Measurements from ENCODE around the gene NEK7.

Gene NEK7

DNA sequence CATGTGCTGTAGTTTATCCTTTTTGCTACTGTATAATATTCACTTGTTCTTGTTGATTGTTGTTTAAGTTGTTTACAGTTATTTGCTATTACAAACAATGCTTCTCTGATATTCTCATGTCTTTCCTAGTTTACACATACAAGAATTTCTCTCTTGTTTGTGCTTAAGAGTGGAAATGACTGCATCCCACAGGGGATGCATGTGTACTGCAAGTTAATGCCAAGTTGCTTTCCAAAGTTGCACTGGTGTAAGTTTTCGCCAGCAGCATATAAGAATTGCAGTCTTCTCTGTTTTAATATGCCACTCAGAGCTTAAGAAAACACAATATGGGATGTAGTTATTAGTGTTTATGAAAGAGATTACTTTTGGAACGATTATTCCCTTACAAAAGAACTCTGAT is 97.7 kb downstream of the NEK7 start:
- no peak for DNase-seq (ENCODE audit: low read depth in 2 of 2, low spot score in 1 of 2)

DNA sequence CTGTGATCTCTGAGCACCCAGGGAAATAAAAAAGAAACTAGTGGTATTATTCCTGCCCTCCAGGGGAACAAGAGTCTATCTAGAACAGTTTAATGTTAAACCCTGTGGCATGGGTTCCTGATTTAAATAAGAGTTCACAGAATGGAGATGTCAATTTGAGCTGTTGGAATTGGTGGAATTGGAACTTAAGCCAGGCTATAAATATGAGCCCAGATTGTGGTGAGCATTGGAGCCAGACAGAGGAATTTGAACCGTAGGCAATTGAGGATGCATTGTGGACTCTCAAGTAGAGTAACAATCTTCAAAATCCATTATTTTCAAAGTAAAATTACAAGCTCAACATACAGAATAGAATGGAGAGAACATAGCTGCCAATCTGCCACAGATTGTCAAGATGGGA is 98.2 kb downstream of the NEK7 start:
- no peak for DNase-seq (ENCODE audit: low read depth in 2 of 2, low spot score in 1 of 2)

DNA sequence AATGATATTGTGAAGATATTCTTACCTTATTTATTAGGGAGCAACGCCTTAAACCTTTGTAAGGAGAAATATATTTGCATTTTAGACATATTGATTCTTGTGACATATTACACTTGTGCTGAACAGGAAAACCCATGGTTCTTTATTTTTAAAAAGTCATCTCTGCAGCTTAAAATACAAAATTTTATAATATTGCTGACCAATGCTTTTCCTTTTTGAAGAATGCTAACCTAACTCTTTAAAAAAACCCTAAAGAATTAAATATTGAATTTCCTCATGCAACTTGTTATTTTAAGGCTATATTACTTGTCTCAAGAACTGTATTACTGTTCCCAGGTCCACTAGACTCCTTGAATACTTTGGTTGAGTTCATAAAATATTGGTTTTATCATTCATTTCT is 99.0 kb downstream of the NEK7 start:
- DNase-seq (ENCODE audit: low read depth in 2 of 2, low spot score in 1 of 2), result no peak

DNA sequence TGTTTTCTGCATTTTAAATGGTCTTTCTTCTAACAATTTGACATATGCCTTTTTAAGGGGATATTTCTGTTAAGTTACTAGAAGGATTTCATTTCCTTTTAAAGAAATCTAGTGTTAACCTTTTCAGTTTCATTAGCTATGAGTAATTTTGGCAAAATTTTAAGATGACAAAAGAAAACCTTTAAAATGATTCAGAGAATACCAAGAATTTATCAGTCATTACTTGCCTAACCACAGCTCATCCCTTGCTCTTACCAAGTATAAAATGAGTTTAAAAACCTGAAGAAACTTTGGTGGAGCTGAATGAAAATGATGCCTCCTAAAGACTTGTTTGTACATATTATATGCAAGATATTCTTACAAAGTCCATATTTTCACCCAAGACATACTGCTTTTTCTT is 101.7 kb downstream of the NEK7 start:
- DNase-seq (ENCODE audit: low read depth in 2 of 2, low spot score in 1 of 2), result no peak

DNA sequence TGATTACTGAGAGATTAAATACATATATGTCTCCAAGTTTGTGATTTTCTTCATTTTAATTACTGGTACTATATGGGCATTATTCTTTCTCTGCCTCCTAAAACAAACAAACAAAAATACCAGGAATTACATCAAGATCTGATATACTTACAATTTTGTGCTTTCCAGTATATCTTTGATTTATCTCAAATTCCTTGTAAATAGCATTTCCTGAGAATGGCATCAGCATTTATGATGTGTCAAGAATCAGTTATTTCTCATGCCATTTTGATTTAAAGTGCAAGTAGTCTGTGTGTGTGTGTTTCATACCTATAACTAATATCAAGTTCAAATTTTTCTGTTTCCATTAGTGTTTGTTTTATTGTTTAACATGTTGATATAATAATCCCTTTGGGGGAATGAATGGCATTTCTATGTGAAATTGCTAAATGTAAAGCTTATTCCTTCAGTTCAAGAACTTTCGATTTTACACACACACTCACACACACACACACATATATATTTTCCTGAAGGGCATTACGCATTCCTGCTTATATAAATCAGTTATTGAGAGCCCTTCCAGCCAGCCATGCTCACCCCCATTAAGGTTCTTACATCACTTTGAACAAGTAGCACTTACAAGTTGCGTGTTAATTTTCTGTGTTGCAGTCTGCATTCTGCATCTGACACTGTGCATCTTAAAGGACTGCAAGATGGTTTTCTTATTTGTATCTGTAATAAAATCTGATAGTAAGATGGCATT is 102.7 kb downstream of the NEK7 start:
- DNase-seq (ENCODE audit: low read depth in 2 of 2, low spot score in 1 of 2), result no peak

DNA sequence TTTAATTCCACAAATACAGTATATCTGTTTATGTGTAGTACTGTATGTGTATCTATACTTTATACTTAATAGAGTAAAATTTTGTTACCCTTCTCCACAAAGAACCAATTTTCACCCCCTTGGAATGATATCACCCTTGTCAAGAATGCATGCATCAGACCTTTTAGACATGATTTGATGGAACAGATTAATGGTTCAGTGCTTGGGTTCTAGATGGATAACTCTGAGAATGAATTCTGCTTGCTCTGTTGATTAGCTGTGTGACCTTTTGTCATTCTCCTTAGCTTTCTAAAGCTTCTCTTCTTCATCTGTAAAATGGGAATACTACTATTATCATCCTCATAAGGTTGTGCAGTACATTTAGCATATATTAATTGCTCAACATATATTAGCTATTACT is 105.1 kb downstream of the NEK7 start:
- DNase-seq (ENCODE audit: low read depth in 2 of 2, low spot score in 1 of 2), result no peak

DNA sequence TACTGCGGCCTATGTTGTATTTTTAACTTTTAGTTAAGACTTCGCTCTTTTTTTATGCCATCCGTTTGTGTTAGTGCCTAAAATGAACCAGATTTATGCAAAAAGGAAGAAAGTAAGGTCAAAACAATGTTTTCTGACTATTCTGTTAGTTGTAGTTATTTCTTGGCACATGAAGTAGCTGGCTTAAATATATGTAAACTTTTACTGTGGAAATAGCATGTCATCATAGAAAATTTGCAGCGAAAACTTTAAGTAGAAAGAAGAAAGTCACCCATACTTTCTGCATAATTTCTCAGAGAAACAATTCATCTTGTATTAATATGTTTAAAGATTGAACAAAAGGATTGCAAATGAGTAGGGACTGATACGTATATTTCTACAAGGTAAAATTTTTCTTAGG is 106.4 kb downstream of the NEK7 start:
- no peak for DNase-seq (ENCODE audit: low read depth in 2 of 2, low spot score in 1 of 2)

DNA sequence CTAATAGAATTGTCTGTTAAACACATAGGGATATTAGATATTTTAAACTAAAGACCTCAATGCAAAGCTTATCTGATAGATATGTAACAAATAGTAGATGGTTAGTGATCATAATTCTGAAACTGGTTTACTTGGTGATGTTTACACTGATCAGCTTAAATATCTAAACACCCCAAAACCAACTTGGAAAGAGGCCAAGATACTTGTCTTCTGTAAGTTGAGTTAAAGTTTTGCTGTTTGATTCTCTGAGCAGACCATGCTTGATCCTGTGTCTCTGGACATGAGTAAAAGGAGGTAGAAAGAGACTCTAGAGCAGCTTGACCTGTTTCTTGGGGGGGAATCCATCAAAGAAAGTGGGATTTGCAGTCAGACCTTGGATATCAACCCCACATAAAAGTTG is 107.5 kb downstream of the NEK7 start:
- DNase-seq (ENCODE audit: low read depth in 2 of 2, low spot score in 1 of 2), result no peak

DNA sequence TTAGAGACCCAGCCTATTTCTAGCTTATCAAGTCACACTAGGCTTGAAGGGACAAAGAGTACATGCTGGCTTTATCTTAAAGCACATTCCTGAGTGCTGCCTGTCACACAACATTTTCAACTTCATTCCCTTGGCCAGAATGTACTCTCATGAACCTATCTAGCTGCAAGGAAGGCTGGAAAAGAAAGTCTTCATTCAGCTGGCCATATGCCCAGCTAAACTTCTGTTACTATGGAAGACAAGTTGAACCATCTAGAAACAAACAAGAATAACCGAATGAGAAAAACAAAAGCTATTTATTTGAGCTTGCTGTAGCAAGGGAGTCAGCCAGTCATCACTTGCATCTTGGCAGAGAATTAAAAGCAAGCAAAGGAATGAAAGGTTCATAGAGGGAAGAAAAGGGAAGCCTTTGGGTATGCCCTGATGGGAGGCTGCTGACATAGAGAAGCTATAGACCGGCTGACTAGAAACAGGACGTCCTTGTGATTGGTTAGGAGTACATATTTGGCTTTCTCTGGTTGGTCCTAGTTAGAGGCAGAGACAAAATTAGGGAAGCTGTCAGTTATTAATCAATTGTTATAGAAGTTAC is 108.4 kb downstream of the NEK7 start:
- no peak for DNase-seq (ENCODE audit: low read depth in 2 of 2, low spot score in 1 of 2)

DNA sequence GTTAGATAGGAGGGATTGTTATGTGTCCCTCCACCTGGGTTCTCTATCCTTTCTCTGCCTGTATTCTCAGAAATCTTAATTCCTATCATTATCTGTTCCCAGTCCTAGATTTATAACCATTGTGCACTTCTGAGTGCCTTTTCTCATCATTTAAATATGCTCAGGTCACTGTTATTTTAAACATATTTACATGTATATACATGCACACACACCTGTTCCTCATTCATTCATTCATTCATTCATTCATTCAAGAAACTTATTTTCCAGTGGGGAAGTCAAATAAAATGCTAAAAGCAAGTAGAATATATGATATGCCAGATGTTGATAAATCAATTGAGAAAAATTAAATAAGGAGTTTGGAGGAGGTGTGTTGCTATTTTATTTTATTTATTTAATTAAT is 110.3 kb downstream of the NEK7 start:
- DNase-seq (ENCODE audit: low read depth in 2 of 2, low spot score in 1 of 2), result no peak

DNA sequence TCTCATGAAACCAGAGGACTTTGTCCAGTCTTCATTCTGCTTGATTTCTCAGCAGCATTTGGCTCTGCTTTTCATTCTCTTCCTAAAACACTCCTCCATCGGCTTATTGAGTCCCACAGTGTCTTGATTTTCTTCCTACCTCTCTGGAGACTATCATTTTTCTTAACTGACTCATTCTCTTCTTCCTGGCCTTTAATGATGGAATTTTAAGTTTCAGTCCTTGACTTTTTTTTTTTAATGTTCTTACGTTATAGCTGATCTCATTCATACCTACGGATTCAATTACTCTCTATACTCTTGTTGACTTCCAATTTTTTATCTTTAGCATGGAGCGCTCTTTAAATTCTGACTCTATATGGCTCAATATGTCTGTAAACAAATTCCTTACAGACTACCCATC is 111.1 kb downstream of the NEK7 start:
- DNase-seq (ENCODE audit: low read depth in 2 of 2, low spot score in 1 of 2), result no peak

DNA sequence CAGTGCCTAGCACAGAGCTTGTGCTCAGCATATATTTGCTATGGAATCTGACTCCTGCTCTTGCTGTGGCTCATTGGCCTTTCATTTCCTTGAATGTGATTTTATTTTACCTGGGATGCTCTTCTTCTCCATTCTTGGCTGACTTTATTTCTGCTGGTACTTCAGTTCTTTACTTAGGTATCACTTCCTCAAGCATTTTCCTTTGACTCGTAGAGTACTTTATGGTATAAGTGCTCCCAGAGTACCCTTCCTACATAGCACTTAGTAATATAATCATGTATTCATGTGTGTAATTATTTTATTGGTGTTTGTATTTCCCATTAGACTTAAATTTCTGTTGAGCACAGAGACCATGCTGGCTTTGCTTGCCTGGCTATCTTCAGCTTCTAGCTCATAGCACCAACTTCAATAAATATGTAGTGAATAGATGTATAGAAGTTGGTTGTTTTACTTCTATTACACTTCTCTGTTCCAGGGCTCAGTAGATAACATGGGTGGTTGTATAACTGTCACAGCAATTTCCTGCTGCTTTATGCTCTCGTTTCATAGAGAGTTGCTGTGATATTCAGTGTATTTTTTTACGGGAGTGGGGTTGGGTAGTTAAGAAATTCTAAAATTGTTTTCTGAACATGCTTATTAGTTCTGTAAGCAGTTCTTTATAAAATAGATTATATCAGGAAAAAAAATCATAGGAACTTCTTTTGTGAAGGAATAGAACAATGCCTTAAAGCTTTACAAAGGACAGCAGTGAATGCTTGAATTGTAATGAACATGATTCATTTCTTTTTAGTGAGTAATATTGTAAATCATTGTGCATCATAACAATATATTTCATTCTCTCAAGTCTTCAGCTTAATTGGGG is 112.2 kb downstream of the NEK7 start:
- no peak for DNase-seq (ENCODE audit: low read depth in 2 of 2, low spot score in 1 of 2)

DNA sequence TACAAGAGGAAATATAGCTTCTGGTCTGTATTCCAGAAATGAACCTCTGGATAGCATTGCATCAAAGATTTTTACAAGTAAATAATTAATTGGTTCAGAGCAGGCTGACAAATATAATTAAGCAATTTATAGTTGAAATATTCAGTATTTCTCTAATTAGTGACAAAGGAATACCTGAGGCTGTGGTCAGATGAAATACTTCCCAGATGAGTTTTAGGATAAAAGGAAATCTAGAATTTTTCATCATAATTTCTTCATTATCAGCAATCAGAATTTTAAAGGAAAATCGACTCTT is 112.8 kb downstream of the NEK7 start:
- no peak for DNase-seq (ENCODE audit: low read depth in 2 of 2, low spot score in 1 of 2)

DNA sequence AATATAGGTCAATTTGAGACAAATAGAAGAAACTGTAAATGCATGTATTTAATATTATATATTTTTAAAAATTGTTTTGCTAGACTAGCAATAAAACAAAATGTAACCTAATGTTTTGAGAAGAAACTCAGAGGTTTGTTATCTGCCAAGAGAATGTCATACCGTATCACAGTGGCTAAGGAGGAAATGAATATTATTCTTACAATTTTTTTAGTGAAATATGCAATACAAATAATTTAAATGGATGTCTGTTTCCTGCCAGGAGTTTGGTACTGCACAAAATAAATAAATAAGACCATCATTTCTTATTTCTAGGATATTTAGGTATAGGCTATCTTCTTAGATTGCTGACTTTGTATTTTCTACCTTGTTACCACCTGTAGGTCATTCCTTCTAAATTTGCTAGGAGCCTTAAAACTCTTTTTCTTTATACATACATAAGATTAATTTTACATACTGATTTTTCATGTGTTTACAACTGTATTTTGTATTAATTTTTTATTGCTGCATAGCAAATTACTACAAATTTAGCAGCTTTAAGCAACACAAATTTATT is 113.6 kb downstream of the NEK7 start:
- DNase-seq (ENCODE audit: low read depth in 2 of 2, low spot score in 1 of 2), result no peak

DNA sequence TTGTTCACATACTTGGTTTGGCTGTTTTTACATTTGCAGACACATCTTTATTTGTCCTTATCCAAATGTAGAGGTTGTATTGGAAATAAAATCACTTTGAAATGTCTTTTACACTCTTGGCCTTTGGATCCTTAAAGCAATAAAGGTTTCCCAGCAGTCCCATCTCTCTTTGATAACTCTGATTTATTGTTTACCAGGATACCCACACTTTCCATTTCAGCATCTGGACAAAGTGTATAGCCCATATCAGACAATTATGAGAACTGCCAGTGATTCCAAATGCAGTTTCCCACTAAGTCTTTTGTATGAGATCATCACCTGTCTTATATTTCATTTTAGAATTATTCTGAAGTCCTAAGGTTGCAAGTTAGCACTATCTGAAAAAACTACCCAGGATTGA is 114.7 kb downstream of the NEK7 start:
- DNase-seq (ENCODE audit: low read depth in 2 of 2, low spot score in 1 of 2), result no peak

DNA sequence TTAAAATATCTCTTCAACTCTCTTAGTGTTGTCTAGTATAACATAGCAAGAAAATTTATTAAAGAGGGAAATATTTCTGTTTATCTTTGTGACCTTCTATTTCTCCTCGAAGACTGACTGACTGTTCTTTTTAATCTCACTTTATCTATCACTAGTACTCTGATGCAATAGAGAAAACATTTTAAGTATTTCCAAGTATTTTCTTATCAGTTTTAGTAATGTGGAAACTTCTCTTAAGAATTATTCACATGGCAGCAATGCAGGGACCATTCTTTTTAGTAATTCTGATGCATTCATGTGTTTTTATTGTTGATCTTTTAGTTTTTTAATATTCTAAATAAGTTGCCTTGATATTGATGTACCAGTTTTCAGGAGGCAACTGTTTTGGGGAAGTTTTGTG is 115.7 kb downstream of the NEK7 start:
- DNase-seq (ENCODE audit: low read depth in 2 of 2, low spot score in 1 of 2), result no peak

DNA sequence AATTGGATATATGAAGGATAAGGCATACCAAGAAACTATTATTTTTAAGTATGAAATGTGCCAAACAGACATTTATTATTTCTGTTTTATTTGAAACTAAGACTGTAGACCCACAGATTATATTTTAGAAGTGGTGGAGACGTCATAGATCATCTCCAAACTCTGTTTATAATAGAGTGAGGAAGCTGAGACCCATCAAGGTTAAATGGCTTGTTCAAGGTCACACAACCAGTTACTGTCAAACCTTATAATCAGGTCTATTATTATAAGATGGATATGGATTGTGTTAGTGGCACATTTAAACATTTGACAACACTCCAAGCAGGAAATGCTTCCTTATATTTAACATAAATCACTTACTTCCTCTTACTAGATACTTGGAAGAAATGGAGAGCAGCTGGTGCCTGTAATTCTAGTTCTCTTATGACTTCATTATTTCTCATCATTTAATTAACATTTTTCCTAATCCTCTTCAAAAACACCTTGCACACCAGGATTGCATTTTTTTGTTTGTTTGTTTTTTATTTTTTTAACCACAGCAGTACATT is 117.0 kb downstream of the NEK7 start:
- no peak for DNase-seq (ENCODE audit: low read depth in 2 of 2, low spot score in 1 of 2)

DNA sequence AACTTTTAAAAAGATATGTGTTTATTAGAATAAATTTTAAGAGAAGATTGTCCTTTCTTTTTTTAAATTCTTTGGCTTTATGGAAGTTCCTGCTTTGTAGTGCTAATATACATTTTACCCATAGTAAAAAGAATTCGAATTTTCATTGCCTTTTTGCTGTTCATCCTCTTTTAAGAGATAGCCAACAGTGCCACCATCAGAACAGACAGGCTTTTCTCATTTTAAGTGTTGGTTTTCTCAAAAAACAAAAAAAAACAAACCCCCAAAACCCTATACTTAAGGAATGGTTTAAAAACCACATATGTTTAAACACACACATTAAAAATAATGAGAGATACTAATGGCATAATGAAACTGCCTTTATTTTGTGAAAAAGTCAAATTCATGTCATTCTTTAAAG is 118.8 kb downstream of the NEK7 start:
- DNase-seq (ENCODE audit: low read depth in 2 of 2, low spot score in 1 of 2), result no peak

DNA sequence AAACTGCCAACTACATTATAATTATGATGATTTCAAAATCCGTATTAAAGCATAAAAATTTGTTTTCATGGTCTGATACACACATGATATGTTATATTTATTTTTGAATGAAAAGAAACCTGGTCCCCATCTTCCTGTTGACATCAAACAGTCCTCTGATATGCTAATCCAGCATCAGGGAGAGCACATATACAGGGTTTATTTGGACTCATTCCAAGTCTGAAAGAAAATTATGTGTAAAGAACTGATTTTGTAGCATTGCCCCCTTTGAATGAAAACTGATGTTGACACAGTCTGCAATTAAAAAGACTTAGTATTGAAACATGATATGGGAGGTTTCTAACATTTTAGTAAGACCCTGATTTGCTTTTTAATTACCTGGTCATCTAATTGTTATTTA is 119.4 kb downstream of the NEK7 start:
- DNase-seq (ENCODE audit: low read depth in 2 of 2, low spot score in 1 of 2), result no peak

DNA sequence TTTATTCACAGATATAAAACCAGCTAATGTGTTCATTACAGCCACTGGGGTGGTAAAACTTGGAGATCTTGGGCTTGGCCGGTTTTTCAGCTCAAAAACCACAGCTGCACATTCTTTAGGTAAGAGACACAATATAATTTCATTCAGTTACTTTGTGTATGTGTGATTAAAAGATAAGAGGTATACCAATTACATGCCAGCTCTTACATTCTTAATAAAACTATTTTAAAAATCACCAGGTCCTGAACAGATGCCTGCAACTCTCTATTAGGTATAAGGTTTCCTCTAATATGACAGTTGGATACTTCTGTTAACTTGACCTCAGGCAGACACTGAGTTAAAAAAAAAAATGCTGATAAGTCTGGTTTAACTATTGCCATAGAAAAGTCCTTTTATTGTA is 122.1 kb downstream of the NEK7 start:
- DNase-seq (ENCODE audit: low read depth in 2 of 2, low spot score in 1 of 2), result no peak

DNA sequence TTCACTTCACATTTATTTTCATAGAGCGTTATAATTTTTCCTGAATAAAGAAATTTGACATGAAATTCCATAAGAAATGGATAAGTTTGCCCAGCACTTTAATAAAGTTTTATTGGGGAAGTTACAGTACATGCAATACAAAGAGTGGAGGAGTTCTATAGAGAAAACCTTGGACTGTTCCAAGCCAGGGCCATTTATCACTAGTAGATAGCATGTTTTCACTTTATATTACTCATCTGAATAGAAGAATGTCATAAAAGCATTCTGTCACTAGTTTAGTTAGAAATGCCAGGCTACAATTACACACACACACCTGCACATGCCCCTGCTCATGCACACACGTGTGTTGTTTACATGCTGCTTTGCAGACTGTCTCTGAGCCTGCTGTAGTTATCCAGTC is 123.3 kb downstream of the NEK7 start:
- no peak for DNase-seq (ENCODE audit: low read depth in 2 of 2, low spot score in 1 of 2)

DNA sequence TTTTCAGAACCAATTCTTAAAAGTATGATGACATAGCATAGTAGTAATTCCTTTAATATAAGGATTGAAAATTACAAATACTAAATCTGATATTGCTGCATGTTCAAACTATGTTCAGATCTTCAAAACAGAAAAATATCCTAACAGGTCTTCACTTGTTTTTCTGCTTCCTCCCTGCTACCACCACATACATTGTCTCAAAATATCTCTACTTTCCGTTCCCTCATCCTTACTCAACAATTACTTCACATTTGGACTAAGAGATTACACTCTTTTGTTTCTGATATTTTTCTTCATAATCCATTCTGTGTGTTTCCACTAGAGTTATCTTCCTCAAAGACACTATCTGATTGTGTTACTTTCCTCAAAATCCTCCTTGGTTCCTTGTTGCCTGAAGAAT is 125.1 kb downstream of the NEK7 start:
- no peak for DNase-seq (ENCODE audit: low read depth in 2 of 2, low spot score in 1 of 2)
